Measurements from ENCODE around the gene IGSF9B. TPM values are rescaled to one million over a fixed set of nuclear protein-coding genes. Genes with fewer than 3 reads are reported as not detected.

IGSF9B gene
- total and polyA plus RNA-seq, 4 donors, result 0.07 to 0.33 (median 0.09) TPM; not detected in 1

GRCh38 chr11:133950421-133950820, 6.3 kb downstream of the IGSF9B start (continued):
- TF ChIP-seq, protein P1, sequence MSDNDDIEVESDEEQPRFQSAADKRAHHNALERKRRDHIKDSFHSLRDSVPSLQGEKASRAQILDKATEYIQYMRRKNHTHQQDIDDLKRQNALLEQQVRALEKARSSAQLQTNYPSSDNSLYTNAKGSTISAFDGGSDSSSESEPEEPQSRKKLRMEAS (IDR thresholded peaks at IDR 0.05), result no peak
- TF ChIP-seq FOXA1 (IDR thresholded peaks at IDR 0.05), result no peak

DNA sequence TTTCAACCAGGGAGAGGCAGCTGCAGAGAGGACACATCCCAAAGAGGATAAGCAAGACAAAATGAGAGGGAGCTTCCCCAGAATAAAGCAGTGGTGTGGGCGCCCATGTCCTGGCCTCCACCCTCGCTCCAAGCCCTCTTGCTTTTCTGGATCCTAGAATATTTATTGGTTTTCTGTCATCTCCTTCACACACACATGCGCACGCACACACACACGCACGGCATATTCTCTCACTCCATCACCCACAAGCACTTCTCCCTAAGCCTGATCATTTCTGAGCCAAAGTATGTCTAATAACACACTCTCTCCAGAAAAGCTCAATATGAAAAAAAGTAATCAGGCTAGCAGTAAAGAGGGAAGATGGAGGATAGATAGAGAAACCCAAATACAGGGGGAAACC, 7.6 kb downstream of the IGSF9B start:
- WGBS, result 83% methylated on average over 6 of the region's 6 CpGs
- Histone ChIP-seq H3K9ac (ENCODE audit: low read depth in 1 of 2, low read length in 2 of 2) (no peak overlapping the region), H3K9me3 (ENCODE audit: control insufficient read depth in 4 of 4, low read length in 3 of 4) (no peaks in the 10 kb centered on the region), H3K27me3 (ENCODE audit: control insufficient read depth in 4 of 4, insufficient read depth in 4 of 4, low read length in 3 of 4) (peaks cover 2 to 24% (median 8%) of the 10 kb centered on the region in 4 donors), H3K36me3 (ENCODE audit: control insufficient read depth in 4 of 4, insufficient read depth in 3 of 4, low read depth in 1 of 4, low read length in 3 of 4) (no peaks in the 10 kb centered on the region), H3K4me1 (ENCODE audit: control insufficient read depth in 4 of 4, insufficient read depth in 4 of 4, low read length in 3 of 4) (no peaks in the 10 kb centered on the region), H3K4me3 (ENCODE audit: low read depth in 1 of 3, low read length in 3 of 3) (no peak overlapping the region), H3K27ac (ENCODE audit: low read depth in 1 of 2, low read length in 2 of 2) (no peak overlapping the region)
- DNase-seq (ENCODE audit: low spot score), result no peak
- TF ChIP-seq GABPA (IDR thresholded peaks at IDR 0.05 in 1 of 2, conservative IDR thresholded peaks at IDR 0.05 in 1 of 2) (no peak), FOXA2 (IDR thresholded peaks at IDR 0.05) (no peak), HNF4A (conservative IDR thresholded peaks at IDR 0.05) (no peak), ATF3 (IDR thresholded peaks at IDR 0.05) (no peak), FOXA1 (IDR thresholded peaks at IDR 0.05) (no peak), NR2F2 (IDR thresholded peaks at IDR 0.05) (no peak), REST (IDR thresholded peaks at IDR 0.05) (no peak), JUND (IDR thresholded peaks at IDR 0.05) (no peak), EGR1 (IDR thresholded peaks at IDR 0.05; ENCODE audit: low read depth in 2 of 2) (no peak), RAD21 (IDR thresholded peaks at IDR 0.05) (no peak), SP1 (IDR thresholded peaks at IDR 0.05) (no peak), YY1 (IDR thresholded peaks at IDR 0.05) (no peak), HNF4G (IDR thresholded peaks at IDR 0.05) (no peak), TAF1 (conservative IDR thresholded peaks at IDR 0.05) (no peak)
- TF ChIP-seq, protein P1 (IDR thresholded peaks at IDR 0.05), result no peak
- TF ChIP-seq, protein P2, sequence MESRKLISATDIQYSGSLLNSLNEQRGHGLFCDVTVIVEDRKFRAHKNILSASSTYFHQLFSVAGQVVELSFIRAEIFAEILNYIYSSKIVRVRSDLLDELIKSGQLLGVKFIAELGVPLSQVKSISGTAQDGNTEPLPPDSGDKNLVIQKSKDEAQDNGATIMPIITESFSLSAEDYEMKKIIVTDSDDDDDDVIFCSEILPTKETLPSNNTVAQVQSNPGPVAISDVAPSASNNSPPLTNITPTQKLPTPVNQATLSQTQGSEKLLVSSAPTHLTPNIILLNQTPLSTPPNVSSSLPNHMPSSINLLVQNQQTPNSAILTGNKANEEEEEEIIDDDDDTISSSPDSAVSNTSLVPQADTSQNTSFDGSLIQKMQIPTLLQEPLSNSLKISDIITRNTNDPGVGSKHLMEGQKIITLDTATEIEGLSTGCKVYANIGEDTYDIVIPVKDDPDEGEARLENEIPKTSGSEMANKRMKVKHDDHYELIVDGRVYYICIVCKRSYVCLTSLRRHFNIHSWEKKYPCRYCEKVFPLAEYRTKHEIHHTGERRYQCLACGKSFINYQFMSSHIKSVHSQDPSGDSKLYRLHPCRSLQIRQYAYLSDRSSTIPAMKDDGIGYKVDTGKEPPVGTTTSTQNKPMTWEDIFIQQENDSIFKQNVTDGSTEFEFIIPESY (IDR thresholded peaks at IDR 0.05), result no peak
- TF ChIP-seq, protein P3, sequence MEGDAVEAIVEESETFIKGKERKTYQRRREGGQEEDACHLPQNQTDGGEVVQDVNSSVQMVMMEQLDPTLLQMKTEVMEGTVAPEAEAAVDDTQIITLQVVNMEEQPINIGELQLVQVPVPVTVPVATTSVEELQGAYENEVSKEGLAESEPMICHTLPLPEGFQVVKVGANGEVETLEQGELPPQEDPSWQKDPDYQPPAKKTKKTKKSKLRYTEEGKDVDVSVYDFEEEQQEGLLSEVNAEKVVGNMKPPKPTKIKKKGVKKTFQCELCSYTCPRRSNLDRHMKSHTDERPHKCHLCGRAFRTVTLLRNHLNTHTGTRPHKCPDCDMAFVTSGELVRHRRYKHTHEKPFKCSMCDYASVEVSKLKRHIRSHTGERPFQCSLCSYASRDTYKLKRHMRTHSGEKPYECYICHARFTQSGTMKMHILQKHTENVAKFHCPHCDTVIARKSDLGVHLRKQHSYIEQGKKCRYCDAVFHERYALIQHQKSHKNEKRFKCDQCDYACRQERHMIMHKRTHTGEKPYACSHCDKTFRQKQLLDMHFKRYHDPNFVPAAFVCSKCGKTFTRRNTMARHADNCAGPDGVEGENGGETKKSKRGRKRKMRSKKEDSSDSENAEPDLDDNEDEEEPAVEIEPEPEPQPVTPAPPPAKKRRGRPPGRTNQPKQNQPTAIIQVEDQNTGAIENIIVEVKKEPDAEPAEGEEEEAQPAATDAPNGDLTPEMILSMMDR (IDR thresholded peaks at IDR 0.05; ENCODE audit: low read depth, low read length, missing input control), result no peak

All from liver (tissue), 9 donors.